Immature natural killer cell (primary cell): ENCODE measurements around the gene PLEKHA5. TPM values are rescaled to one million over a fixed set of nuclear protein-coding genes. Genes with fewer than 3 reads are reported as not detected.
A peak's percentile ranks its signal among the peaks of the same experiment; 100 is the strongest.
"Not testable (repeated sequence)": the region's sequence is repeated elsewhere in the genome, so short reads cannot be mapped to it uniquely, and the experiment has no call there.

Experiments used
- DNase-seq, 3 donors: peaks; one replicate each; pipeline ENCODE4 v3.0.0; 2022; ENCODE audit warnings: mixed read lengths in 1 of 3
- H3K27ac Mint-ChIP-seq, 6 donors: one replicate each; pipeline ENCODE4 v1.8.0; 2020; ENCODE audit warnings: mixed read lengths in 6 of 6, mild to moderate bottlenecking in 5 of 6, inconsistent platforms in 4 of 6, moderate library complexity in 3 of 6
- H3K27me3 Mint-ChIP-seq, 3 donors: one replicate each; pipeline ENCODE4 v1.8.0; 2020 to 2021; ENCODE audit warnings: low read depth in 3 of 3, mild to moderate bottlenecking in 3 of 3, mixed read lengths in 3 of 3, moderate library complexity in 3 of 3, inconsistent platforms in 1 of 3
- H3K36me3 Mint-ChIP-seq, 3 donors: one replicate each; pipeline ENCODE4 v1.8.0; 2020; ENCODE audit warnings: mixed read lengths in 3 of 3, inconsistent platforms in 2 of 3, mild to moderate bottlenecking in 2 of 3
- H3K4me1 Mint-ChIP-seq, 2 donors: one replicate each; pipeline ENCODE4 v1.8.0; 2020; ENCODE audit warnings: inconsistent platforms in 2 of 2, mild to moderate bottlenecking in 2 of 2, mixed read lengths in 2 of 2, moderate library complexity in 1 of 2
- H3K4me3 Mint-ChIP-seq, 5 donors: one replicate each; pipeline ENCODE4 v1.8.0; 2020; ENCODE audit warnings: mild to moderate bottlenecking in 5 of 5, mixed read lengths in 5 of 5, inconsistent platforms in 3 of 5, moderate library complexity in 3 of 5
- H3K9me3 Mint-ChIP-seq, 6 donors: one replicate each; pipeline ENCODE4 v1.8.0; 2020; ENCODE audit warnings: mild to moderate bottlenecking in 6 of 6, mixed read lengths in 6 of 6, inconsistent platforms in 4 of 6, moderate library complexity in 3 of 6
- polyA plus RNA-seq, 3 donors: library from polyadenylated mRNA; unstranded; fragments of 300-500 nt; fragmentation: Illumina TruSeq; gene quantifications; one replicate each; pipeline ENCODE4 v1.2.3, GENCODE V29; 2021

Gene PLEKHA5, protein sequence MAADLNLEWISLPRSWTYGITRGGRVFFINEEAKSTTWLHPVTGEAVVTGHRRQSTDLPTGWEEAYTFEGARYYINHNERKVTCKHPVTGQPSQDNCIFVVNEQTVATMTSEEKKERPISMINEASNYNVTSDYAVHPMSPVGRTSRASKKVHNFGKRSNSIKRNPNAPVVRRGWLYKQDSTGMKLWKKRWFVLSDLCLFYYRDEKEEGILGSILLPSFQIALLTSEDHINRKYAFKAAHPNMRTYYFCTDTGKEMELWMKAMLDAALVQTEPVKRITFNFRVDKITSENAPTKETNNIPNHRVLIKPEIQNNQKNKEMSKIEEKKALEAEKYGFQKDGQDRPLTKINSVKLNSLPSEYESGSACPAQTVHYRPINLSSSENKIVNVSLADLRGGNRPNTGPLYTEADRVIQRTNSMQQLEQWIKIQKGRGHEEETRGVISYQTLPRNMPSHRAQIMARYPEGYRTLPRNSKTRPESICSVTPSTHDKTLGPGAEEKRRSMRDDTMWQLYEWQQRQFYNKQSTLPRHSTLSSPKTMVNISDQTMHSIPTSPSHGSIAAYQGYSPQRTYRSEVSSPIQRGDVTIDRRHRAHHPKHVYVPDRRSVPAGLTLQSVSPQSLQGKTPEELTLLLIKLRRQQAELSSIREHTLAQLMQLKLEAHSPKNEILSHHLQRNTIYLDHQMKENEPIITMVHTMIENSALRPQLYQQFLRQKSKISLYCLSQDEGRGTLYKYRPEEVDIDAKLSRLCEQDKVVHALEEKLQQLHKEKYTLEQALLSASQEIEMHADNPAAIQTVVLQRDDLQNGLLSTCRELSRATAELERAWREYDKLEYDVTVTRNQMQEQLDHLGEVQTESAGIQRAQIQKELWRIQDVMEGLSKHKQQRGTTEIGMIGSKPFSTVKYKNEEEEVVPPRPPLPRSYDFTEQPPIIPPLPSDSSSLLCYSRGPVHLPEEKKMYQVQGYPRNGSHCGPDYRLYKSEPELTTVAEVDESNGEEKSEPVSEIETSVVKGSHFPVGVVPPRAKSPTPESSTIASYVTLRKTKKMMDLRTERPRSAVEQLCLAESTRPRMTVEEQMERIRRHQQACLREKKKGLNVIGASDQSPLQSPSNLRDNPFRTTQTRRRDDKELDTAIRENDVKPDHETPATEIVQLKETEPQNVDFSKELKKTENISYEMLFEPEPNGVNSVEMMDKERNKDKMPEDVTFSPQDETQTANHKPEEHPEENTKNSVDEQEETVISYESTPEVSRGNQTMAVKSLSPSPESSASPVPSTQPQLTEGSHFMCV
- polyA plus RNA-seq, result 1 to 10 TPM; 1.6 to 4.0 (median 3.4) TPM

DNA sequence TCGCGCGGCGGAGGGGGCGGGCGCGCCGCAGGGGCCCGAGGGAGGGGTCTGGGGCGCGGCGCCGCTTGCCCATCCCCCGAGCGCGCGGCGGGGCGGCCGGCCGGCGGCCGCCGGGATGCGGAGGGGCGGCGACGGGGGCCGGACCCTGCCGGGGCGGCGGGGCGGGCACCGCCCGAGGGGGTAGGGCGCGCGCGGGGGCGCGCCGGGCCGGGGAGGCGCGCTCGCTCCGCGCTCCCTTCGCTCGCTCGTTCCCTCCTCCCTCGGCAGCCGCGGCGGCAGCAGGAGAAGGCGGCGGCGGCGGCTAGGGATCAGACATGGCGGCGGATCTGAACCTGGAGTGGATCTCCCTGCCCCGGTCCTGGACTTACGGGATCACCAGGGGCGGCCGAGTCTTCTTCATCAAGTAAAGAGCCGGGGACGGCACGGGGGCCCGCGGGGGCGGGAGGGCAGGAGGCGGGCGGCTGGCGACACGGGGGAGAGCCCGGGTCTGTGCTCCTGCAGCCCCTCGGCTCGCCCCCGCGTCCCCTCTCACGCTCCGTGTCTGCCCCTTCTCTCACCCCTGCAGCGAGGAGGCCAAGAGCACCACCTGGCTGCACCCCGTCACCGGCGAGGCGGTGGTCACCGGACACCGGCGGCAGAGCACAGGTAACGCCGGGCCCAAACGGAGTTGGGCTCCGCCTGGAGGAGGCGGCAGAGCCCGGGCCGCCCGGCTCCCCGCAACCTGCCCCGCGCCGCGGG lies at the start of gene PLEKHA5:
Gene PLEKHA5 (plus strand): TSS at position 248 of the 738 bp plus-strand sequence. CDS start 67 bp downstream, at position 315.
- peak; percentile 33 to 39 (median 34) for DNase-seq
- H3K4me3 Mint-ChIP-seq, result peak within 1 kb of the TSS; percentile 86 to 91 (median 88)
- H3K27me3 Mint-ChIP-seq, result peaks cover 0 to 9% (median 2%) of the 10 kb centered on the region in 3 donors
- peaks cover 0 to 1% (median 0%) of the 10 kb centered on the region in 3 donors for H3K36me3 Mint-ChIP-seq
- H3K9me3 Mint-ChIP-seq, result peaks cover 0 to 6% (median 4%) of the 10 kb centered on the region in 6 donors
- peaks cover 13 to 27% of the 10 kb centered on the region in 2 donors for H3K4me1 Mint-ChIP-seq
- H3K27ac Mint-ChIP-seq, result peak within 1 kb of the TSS; percentile 44 to 76 (median 70)

DNA sequence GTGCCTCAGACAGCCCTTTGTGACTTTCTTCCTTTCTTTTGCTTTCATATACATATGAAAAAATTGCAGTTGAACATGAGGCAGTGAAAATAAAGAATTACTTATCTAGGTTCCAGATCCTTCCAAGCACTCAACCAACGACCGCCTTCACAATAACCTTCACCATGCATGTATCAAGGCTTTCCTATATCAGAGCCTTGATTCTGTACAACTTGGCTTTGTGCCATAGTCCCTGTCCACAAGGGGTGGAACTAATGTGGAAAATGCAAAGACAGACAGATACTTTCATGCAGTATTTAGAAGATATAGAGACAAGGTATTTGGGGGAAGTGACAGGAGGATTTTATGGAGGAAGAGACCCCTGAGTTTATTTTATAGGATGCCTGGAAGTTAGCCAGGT lies 48.6 kb upstream of the PLEKHA5 start:
- no peak overlapping the region for H3K27ac Mint-ChIP-seq
- H3K27me3 Mint-ChIP-seq, result peaks cover under 1 to 2% (median 2%) of the 10 kb centered on the region in 3 donors
- H3K36me3 Mint-ChIP-seq, result no peaks in the 10 kb centered on the region
- H3K9me3 Mint-ChIP-seq, result no peaks in the 10 kb centered on the region
- no peak overlapping the region for H3K4me3 Mint-ChIP-seq
- no peaks in the 10 kb centered on the region for H3K4me1 Mint-ChIP-seq
- no peak for DNase-seq

DNA sequence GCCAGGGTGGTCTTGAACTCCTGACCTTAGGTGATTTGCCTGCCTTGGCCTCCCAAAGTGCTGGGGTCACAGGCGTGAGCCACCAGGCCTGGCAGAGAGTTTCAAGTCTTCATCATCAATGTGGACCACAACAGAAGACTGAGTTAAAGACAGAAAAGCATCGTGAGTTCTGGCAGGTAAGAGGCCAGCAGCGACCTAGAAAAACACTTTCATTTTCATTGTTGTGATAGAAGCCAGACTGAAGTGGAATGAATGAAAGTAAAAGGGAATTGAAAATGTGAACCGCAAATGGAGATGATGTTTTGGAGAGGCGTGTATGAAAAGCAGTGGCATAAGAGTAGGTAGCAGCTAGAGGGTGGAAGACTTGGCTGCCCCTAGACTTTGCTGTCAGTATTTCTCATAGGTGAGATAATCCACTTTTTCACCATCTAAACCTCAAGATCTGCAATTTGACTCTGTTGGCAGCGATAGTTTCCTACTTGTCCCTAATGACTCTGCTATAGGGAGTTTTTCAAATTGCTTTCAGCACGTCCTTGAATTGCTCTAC lies 47.1 kb upstream of the PLEKHA5 start:
- Mint-ChIP-seq H3K27me3 (peaks cover 0 to 4% (median 2%) of the 10 kb centered on the region in 3 donors), H3K4me3 (no peak overlapping the region), H3K36me3 (no peaks in the 10 kb centered on the region), H3K9me3 (no peaks in the 10 kb centered on the region), H3K27ac (no peak overlapping the region), H3K4me1 (no peaks in the 10 kb centered on the region)
- DNase-seq, result no peak

DNA sequence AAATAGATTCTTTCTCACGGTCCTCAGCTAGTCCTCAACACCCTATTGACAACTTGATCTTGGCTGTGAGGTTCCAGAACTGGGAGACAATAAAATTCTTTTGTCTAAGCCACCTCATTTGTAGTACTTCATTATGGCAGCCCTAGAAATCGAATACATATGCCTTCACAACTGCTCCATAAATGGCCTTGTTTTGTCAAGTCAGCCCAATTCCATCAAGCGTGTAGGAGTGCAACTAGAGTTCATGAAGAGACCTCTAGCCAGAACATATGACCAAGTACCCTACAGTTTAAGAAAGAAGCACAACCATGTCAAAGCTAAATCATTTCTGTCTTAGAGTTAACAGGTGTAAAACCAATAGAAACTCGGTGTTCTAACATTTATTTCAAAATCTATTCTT lies 45.0 kb upstream of the PLEKHA5 start:
- no peak for DNase-seq
- no peak overlapping the region for H3K27ac Mint-ChIP-seq
- H3K4me1 Mint-ChIP-seq, result no peaks in the 10 kb centered on the region
- H3K4me3 Mint-ChIP-seq, result no peak overlapping the region
- H3K27me3 Mint-ChIP-seq, result peaks cover 0 to 8% (median 5%) of the 10 kb centered on the region in 3 donors
- H3K36me3 Mint-ChIP-seq, result no peaks in the 10 kb centered on the region
- no peaks in the 10 kb centered on the region for H3K9me3 Mint-ChIP-seq

DNA sequence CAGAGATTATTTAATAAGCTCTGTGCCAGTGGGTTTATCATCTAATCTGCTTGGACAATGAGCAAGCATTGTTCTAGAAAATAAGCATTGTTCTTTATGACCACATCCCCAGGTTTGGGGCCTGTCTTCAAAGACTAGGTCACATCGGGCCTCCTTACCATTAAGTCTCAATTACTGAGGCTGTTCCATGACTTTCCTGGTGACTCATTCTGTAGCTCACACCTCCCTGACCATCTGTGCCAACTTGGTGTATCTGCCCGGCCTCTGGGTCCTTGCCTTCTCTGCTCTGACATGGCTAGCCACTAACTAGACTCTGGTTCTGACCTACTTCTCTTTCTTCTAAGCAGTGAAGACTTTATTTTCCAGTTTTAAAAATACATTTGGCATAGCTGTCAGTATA lies 44.4 kb upstream of the PLEKHA5 start:
- no peak overlapping the region for H3K4me3 Mint-ChIP-seq
- no peaks in the 10 kb centered on the region for H3K4me1 Mint-ChIP-seq
- H3K27ac Mint-ChIP-seq, result no peak overlapping the region
- H3K27me3 Mint-ChIP-seq, result peaks cover 0 to 8% (median 5%) of the 10 kb centered on the region in 3 donors
- H3K9me3 Mint-ChIP-seq, result no peaks in the 10 kb centered on the region
- no peak for DNase-seq
- no peaks in the 10 kb centered on the region for H3K36me3 Mint-ChIP-seq

DNA sequence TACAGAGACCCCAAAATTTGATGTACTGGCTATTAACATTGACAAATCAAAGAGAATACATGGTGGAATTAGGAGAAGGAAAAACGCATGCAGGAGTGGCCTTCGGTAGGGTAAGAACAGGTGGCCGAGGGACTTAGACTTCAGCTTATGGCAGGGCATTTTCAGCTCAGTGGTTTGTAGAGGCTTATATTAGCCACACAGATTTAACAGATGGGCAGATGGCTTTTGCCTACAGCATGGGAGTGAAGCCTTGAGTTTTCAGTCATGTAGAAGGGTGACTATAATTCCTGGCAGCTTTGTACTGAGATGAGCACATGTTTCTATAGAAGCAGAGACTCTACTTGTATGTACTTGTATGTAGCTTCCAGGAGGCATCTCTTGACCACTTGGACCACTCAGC lies 40.9 kb upstream of the PLEKHA5 start:
- Mint-ChIP-seq H3K27me3 (peaks cover 0 to 6% (median 3%) of the 10 kb centered on the region in 3 donors), H3K9me3 (peaks cover 0 to 3% (median 0%) of the 10 kb centered on the region in 6 donors), H3K4me3 (no peak overlapping the region), H3K27ac (no peak overlapping the region), H3K4me1 (no peaks in the 10 kb centered on the region), H3K36me3 (no peaks in the 10 kb centered on the region)
- no peak for DNase-seq

DNA sequence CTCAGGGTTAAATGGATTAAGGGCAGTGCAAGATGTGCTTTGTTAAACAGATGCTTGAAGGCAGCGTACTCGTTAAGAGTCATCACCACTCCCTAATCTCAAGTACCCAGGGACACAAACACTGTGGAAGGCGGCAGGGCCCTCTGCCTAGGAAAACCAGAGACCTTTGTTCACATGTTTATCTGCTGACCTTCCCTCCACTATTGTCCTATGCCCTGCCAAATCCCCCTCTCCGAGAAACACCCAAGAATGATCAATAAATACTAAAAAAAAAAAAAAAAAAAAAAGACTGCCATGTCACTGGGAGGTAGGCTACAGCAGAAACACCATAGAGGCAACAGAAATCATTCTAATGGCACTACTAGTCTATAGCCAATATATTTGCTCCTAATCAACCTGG lies 37.1 kb upstream of the PLEKHA5 start:
- H3K4me1 Mint-ChIP-seq, H3K4me3 Mint-ChIP-seq, H3K36me3 Mint-ChIP-seq, H3K9me3 Mint-ChIP-seq, H3K27me3 Mint-ChIP-seq, DNase-seq, H3K27ac Mint-ChIP-seq: not testable (repeated sequence)

DNA sequence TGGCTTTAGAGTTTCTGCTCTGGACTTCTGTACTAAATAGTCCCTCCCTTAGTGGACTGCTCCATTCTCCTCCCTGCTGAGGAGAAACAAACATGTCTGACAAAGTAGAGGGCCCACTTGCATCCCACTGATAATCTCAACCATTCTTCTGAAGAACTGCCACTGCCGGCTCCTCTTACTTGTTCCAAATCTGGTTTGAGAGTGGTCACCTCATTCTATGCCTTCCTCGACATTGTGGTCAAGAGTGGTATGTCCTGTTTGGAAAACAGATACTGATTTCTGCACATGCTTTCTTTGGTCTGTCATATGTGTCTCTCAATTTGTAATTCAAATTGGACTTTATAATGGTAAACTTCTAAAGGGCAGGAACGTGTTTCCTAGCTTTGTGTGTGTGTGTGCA lies 36.3 kb upstream of the PLEKHA5 start:
- Mint-ChIP-seq H3K4me1 (no peaks in the 10 kb centered on the region), H3K27me3 (peaks cover 0 to 3% (median 0%) of the 10 kb centered on the region in 3 donors), H3K9me3 (peaks cover 0 to 3% (median 0%) of the 10 kb centered on the region in 6 donors), H3K36me3 (no peaks in the 10 kb centered on the region), H3K4me3 (no peak overlapping the region), H3K27ac (no peak overlapping the region)
- no peak for DNase-seq

DNA sequence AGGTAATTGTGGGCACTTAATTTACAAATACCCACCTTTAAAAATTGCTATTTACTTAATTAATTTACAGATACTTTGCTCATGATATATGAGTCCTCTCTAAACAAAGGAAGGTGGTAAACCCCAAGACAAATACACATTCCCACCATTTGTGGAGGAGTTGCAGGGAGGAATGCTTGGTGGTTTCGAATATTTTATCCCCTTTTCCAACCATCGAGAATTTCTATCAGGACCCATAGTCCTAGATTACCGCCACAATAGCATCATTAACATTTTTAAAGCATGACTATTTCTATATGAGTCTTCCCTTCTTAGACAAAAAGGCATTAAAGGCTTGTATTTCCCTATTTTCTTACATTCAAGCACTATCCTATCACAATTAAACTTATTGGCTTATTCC lies 34.2 kb upstream of the PLEKHA5 start:
- no peak overlapping the region for H3K4me3 Mint-ChIP-seq
- no peak overlapping the region for H3K27ac Mint-ChIP-seq
- no peaks in the 10 kb centered on the region for H3K27me3 Mint-ChIP-seq
- DNase-seq, result no peak
- no peaks in the 10 kb centered on the region for H3K4me1 Mint-ChIP-seq
- peaks cover 0 to 3% (median 0%) of the 10 kb centered on the region in 6 donors for H3K9me3 Mint-ChIP-seq
- no peaks in the 10 kb centered on the region for H3K36me3 Mint-ChIP-seq

DNA sequence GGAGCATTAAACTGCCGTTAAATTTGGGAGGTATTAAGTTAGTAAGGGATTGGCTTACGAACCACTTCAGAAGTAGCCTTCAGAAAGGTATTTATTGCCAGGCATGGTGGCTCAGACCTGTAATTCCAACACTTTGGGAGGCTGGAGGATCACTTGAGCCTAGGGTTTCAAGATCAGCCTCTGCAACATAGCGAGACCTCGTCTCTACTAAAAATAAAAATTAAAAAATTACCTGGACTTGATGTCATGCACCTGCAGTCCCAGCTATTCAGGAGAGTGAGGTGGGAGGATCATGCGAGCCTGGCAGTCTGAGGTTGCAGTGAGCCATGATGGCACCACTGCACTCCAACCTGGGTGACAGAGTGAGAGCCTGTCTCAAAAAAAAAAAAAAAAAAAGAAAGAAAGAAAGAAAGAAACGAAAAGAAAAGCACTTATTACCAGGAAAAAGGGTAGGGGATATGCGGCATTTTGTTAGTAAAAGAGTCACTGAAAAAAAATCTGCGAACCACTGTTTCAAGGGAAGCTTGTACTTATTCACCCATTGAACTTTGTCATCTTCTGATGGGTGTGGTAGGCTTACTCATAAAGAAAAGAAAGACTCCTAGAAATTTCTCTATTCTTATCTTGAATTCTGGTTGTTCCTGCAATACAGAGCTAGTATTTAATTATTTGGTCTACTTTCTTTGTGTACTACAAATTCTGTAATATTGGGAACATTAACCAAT lies 33.6 kb upstream of the PLEKHA5 start:
- peaks cover 0 to 3% (median 0%) of the 10 kb centered on the region in 6 donors for H3K9me3 Mint-ChIP-seq
- no peaks in the 10 kb centered on the region for H3K27me3 Mint-ChIP-seq
- H3K4me1 Mint-ChIP-seq, result no peaks in the 10 kb centered on the region
- H3K36me3 Mint-ChIP-seq, result no peaks in the 10 kb centered on the region
- no peak overlapping the region for H3K4me3 Mint-ChIP-seq
- DNase-seq, result no peak
- no peak overlapping the region for H3K27ac Mint-ChIP-seq

DNA sequence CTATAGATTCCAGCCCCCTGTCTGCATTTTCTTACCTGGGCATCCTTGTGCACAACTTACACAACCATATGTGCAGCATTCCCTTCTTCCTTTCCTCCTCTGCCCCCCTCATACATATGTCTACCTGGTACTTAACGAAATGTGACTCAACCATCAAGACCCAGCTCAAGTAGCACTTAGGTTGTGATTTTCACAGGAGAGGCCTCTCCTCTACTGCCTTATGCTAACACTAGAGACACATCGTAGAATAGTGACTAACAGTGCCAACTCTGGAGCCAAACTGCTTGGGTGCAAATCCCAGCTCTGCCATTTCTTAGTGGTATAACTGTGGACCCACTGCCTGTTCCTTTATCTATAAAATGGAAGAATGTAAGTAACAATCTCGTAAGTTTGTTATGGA lies 24.1 kb upstream of the PLEKHA5 start:
- Mint-ChIP-seq H3K4me3 (no peak overlapping the region), H3K9me3 (no peaks in the 10 kb centered on the region), H3K36me3 (no peaks in the 10 kb centered on the region), H3K4me1 (no peaks in the 10 kb centered on the region), H3K27ac (no peak overlapping the region), H3K27me3 (peaks cover 0 to 7% (median 6%) of the 10 kb centered on the region in 3 donors)
- no peak for DNase-seq

DNA sequence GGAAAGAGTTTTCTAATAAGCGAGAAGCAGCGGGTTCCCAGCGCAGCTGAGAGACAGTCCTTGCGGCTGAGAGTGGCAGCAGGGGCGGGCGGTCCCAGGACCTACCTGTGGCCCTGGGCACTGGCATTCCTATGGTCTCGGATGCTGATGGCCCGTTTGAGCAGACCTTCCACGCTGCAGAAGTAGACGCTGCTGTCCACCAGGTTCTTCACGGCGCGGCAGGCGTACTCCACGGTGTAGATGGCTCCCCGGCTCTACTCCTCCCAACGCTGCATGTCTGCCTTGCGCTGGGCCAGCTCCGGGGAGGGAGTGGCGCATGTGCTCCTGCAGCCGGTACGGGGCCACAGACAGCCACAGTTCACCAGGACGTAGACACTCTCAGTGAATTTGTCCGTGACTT lies 21.8 kb upstream of the PLEKHA5 start:
- H3K9me3 Mint-ChIP-seq, result no peaks in the 10 kb centered on the region
- no peak for DNase-seq
- H3K36me3 Mint-ChIP-seq, result no peaks in the 10 kb centered on the region
- H3K27ac Mint-ChIP-seq, result no peak overlapping the region
- no peaks in the 10 kb centered on the region for H3K4me1 Mint-ChIP-seq
- H3K4me3 Mint-ChIP-seq, result no peak overlapping the region
- peaks cover 0 to 11% (median 6%) of the 10 kb centered on the region in 3 donors for H3K27me3 Mint-ChIP-seq
